CD4-positive, alpha-beta T cell (primary cell): ENCODE results near the gene COL4A2. TPM values are rescaled to one million over a fixed set of nuclear protein-coding genes. Genes with fewer than 3 reads are reported as not detected.

Experiments
- ATAC-seq: fragments of 200-7000 bp; cut with Tn5 transposase; one replicate; pipeline ENCODE4 v1.10.0; 2022; ENCODE audit warnings: mild to moderate bottlenecking; ENCODE audit not compliant: poor library complexity
- CTCF ChIA-PET: fragments of 350-600 bp; sonication (Branson Sonifier 250); formaldehyde crosslinking; loops from one replicate; lab custom pipeline; 2021; ENCODE audit warnings: antibody characterized with exemption, inconsistent platforms; lab: Charles Lee
- POLR2A ChIA-PET: fragments of 350-600 bp; sonication (Branson Sonifier 250); formaldehyde crosslinking; loops from one replicate; lab custom pipeline; 2021; ENCODE audit warnings: antibody characterized with exemption, inconsistent platforms; lab: Charles Lee
- DNase-seq, 14 experiments: peaks; one replicate each; pipeline ENCODE4 v3.0.0-alpha.2; 2013 to 2020; ENCODE audit warnings: mixed read lengths in 2 of 14
- H3K27ac ChIP-seq, 2 donors: one replicate each; pipeline versions ENCODE4 v1.5.1 to v1.7.0; 2013; ENCODE audit warnings: low read length in 2 of 2, low read depth in 1 of 2, mild to moderate bottlenecking in 1 of 2
- H3K27me3 ChIP-seq, 2 experiments: 1 replicate in 1 of 2; 2 replicates in 1 of 2; pipeline versions ENCODE4 v1.6.1 to v1.7.0; 2013; ENCODE audit warnings: low read length in 2 of 2, control low read depth in 1 of 2, mild to moderate bottlenecking in 1 of 2, moderate library complexity in 1 of 2; ENCODE audit not compliant: insufficient read depth in 2 of 2, control insufficient read depth in 1 of 2
- H3K36me3 ChIP-seq: one replicate; pipeline ENCODE4 v1.6.1; 2013; ENCODE audit warnings: low read length, control low read depth; ENCODE audit not compliant: insufficient read depth
- H3K4me1 ChIP-seq: one replicate; pipeline ENCODE4 v1.6.1; 2013; ENCODE audit warnings: low read length, control low read depth; ENCODE audit not compliant: insufficient read depth
- H3K4me3 ChIP-seq: one replicate; pipeline ENCODE4 v1.5.1; 2013; ENCODE audit warnings: mild to moderate bottlenecking, low read length, moderate library complexity
- H3K9me3 ChIP-seq, 2 experiments: 1 replicate in 1 of 2; 2 replicates in 1 of 2; pipeline versions ENCODE4 v1.6.1 to v1.7.0; 2013; ENCODE audit warnings: low read length in 2 of 2, mild to moderate bottlenecking in 2 of 2, control low read depth in 1 of 2, moderate library complexity in 1 of 2; ENCODE audit not compliant: control insufficient read depth in 1 of 2, insufficient read depth in 1 of 2
- H3K27ac Mint-ChIP-seq: one replicate; pipeline ENCODE4 v1.8.0; 2020; ENCODE audit warnings: mixed read lengths
- H3K27me3 Mint-ChIP-seq: one replicate; pipeline ENCODE4 v1.8.0; 2021; ENCODE audit warnings: mixed read lengths
- H3K36me3 Mint-ChIP-seq: one replicate; pipeline ENCODE4 v1.8.0; 2021; ENCODE audit warnings: low read depth, mixed read lengths
- H3K4me1 Mint-ChIP-seq: one replicate; pipeline ENCODE4 v1.8.0; 2021; ENCODE audit warnings: low read depth, mixed read lengths
- H3K4me3 Mint-ChIP-seq: one replicate; pipeline ENCODE4 v1.8.0; 2020; ENCODE audit warnings: mild to moderate bottlenecking, mixed read lengths
- H3K9me3 Mint-ChIP-seq: one replicate; pipeline ENCODE4 v1.8.0; 2020; ENCODE audit warnings: mixed read lengths
- intact Hi-C, 2 experiments: fragments of 100-400 bp; cut with DNase I in 1 of 2; cut with micrococcal nuclease in 1 of 2; formaldehyde crosslinking; loops; one replicate each; pipeline versions ENCODE4 v1.15.1 to v1.9.0; 2023 to 2025; cut with DNase I, micrococcal nuclease
- total RNA-seq, 174 experiments: library from RNA in 2 of 174; stranded (reverse) in 2 of 174; gene quantifications; one replicate each; pipeline ENCODE4 v1.2.3 and lab custom pipeline; 2021 to 2026
- TF ChIP-seq, protein P1 (sequence below): fragments of 200-600 bp; IDR thresholded peaks from one replicate; pipeline ENCODE4 v1.8.0; 2022; ENCODE audit warnings: antibody characterized with exemption, mild to moderate bottlenecking

The COL4A2 gene
- total RNA-seq, 2 experiments from 2014 or later, result not detected

DNA sequence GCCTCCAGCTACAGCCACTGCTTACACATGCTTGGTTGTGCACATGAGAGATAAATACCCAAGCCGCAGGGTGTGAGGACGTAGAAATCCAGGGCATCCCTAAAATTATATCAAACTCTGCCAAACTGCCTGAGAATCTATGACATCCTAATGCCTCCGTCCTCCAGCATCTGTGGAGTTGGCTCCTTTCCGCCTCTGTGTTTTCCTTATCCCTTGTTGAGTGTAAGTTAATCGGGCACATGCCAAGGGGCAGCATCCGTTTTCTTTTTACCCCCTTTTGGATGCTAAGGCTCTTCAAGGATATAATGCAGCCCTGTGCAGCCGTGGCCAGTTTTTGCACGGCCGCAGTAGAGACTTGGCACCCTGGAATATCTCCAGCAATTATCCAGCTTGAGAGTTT, 66.5 kb downstream of the COL4A2 start:
- H3K27ac ChIP-seq, result no peak overlapping the region
- no peaks in the 10 kb centered on the region for H3K9me3 ChIP-seq
- ChIA-PET POLR2A (no interaction called here), CTCF (no interaction called here)
- Mint-ChIP-seq H3K4me3 (no peak overlapping the region), H3K4me1 (no peaks in the 10 kb centered on the region), H3K27me3 (peaks cover 63% of the 10 kb centered on the region), H3K27ac (no peak overlapping the region), H3K9me3 (no peaks in the 10 kb centered on the region), H3K36me3 (no peaks in the 10 kb centered on the region)
- H3K4me1 ChIP-seq, result no peaks in the 10 kb centered on the region
- H3K4me3 ChIP-seq, result no peak overlapping the region
- no peak for DNase-seq
- no peaks in the 10 kb centered on the region for H3K36me3 ChIP-seq
- no peak for ATAC-seq
- intact Hi-C loops, result no loop called here
- TF ChIP-seq, protein P1, sequence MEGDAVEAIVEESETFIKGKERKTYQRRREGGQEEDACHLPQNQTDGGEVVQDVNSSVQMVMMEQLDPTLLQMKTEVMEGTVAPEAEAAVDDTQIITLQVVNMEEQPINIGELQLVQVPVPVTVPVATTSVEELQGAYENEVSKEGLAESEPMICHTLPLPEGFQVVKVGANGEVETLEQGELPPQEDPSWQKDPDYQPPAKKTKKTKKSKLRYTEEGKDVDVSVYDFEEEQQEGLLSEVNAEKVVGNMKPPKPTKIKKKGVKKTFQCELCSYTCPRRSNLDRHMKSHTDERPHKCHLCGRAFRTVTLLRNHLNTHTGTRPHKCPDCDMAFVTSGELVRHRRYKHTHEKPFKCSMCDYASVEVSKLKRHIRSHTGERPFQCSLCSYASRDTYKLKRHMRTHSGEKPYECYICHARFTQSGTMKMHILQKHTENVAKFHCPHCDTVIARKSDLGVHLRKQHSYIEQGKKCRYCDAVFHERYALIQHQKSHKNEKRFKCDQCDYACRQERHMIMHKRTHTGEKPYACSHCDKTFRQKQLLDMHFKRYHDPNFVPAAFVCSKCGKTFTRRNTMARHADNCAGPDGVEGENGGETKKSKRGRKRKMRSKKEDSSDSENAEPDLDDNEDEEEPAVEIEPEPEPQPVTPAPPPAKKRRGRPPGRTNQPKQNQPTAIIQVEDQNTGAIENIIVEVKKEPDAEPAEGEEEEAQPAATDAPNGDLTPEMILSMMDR, result no peak
- no peaks in the 10 kb centered on the region for H3K27me3 ChIP-seq

DNA sequence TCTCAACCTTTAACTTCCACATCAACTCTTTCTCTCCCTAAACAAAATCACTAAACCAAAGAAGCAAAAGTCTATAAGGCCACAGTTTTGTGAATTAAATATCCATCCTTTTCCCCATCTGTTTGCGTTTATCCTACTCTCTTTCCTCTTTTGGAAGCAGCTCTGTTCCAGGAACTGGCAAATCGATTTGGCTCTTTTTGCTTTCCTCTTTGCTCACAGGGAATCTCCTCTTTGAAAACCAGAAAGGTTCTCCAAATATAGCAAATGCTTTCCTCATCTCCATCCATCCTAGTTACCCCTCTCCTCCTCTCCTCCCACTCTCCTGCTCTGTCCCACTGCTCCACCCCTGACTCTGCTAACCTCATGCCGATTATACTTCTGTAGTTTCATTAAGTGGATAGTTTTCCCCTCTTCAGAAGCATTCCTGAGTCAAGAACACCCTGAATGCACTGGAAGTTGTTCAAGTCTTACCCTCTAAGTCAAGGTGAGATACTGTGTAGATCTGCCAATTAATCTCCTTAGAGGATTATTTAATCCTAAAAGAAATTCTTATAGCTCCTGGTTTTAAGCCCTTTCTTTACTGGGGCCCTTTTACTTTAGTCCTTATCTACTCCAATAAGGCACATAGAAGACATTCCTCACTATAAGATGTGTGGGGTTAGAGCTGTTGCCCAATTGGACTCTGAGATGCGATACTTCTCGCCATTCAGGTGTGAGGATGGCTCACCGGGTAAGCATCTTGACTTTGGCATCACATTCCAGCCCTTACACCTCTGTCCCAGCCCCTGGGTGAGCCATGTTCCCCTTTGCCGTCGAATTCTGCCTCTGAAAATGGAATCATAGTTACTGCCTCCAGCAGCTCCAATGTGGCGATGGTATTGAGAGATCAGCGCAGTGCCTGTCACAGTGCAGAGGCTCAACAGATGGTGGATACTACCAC, 67.6 kb downstream of the COL4A2 start:
- Histone ChIP-seq H3K9me3 (peaks cover 0 to 9% of the 10 kb centered on the region in 2 experiments), H3K36me3 (no peaks in the 10 kb centered on the region), H3K27ac (no peak overlapping the region), H3K27me3 (peaks cover 0 to 3% of the 10 kb centered on the region in 2 experiments), H3K4me3 (no peak overlapping the region), H3K4me1 (no peaks in the 10 kb centered on the region)
- no peak for DNase-seq
- ChIA-PET CTCF (no interaction called here), POLR2A (no interaction called here)
- Mint-ChIP-seq H3K27me3 (peaks cover 65% of the 10 kb centered on the region), H3K27ac (no peak overlapping the region), H3K36me3 (no peaks in the 10 kb centered on the region), H3K4me1 (no peaks in the 10 kb centered on the region), H3K4me3 (no peak overlapping the region), H3K9me3 (no peaks in the 10 kb centered on the region)
- TF ChIP-seq, protein P1, result no peak
- intact Hi-C loops, result no loop called here
- ATAC-seq, result no peak

DNA sequence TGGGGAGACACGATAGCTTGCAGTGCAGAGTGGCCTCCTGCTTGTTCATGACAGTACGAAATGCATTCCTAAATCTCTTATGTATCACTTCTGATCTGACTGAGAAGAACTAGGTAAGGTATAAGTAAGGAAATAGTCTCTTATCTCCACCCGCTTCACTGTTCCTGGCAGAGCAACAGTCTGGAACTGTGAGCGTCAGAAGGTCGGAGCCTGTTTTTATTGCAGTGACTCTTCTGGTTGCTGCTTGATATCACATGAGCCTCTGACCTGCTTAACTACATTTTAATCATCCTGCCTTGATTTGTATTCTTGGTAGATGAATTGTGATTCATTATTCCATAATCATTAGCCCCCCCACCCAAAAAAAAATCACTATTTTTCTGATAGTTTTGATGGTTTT, 69.0 kb downstream of the COL4A2 start:
- no peaks in the 10 kb centered on the region for H3K36me3 Mint-ChIP-seq
- DNase-seq (no peak), ATAC-seq (no peak)
- no peak overlapping the region for H3K27ac ChIP-seq
- H3K36me3 ChIP-seq, result no peaks in the 10 kb centered on the region
- H3K9me3 ChIP-seq, result peaks cover 0 to 12% of the 10 kb centered on the region in 2 experiments
- no peak overlapping the region for H3K27ac Mint-ChIP-seq
- CTCF ChIA-PET, result no interaction called here
- H3K27me3 ChIP-seq, result peaks cover 0 to 3% of the 10 kb centered on the region in 2 experiments
- POLR2A ChIA-PET, result no interaction called here
- H3K4me1 ChIP-seq, result no peaks in the 10 kb centered on the region
- peaks cover 3% of the 10 kb centered on the region for H3K9me3 Mint-ChIP-seq
- intact Hi-C loops, result no loop called here
- peaks cover 61% of the 10 kb centered on the region for H3K27me3 Mint-ChIP-seq
- no peak overlapping the region for H3K4me3 ChIP-seq
- H3K4me3 Mint-ChIP-seq, result no peak overlapping the region
- TF ChIP-seq, protein P1, result no peak
- no peaks in the 10 kb centered on the region for H3K4me1 Mint-ChIP-seq
